Subcutaneous adipose tissue (tissue), 4 donors: ENCODE measurements around the gene SLC37A3. TPM values are rescaled to one million over a fixed set of nuclear protein-coding genes. Genes with fewer than 3 reads are reported as not detected.

Experiments used
- CTCF ChIP-seq: fragments of 450-650 bp; IDR thresholded peaks from one replicate; pipeline ENCODE4 v1.5.1; 2016; ENCODE audit warnings: low read depth, mild to moderate bottlenecking, control low read depth, antibody characterized with exemption, moderate library complexity
- small RNA-seq: library from RNA; depleted of rRNA; stranded (forward); fragments of <200 nt; gene quantifications from one replicate; pipeline ENCODE3, GENCODE V24; 2016
- total RNA-seq, 4 donors: library from RNA; depleted of rRNA; stranded (reverse); fragments of >200 nt; gene quantifications; one replicate each; pipeline ENCODE4 v1.1.0, GENCODE V29; 2016

SLC37A3 gene
- total RNA-seq, 4 donors from 2014 or later: 49.6 to 69.3 (median 59.6) TPM

- no peak for TF ChIP-seq CTCF
Measured at GRCh38 chr7:140287988-140288387, 110.3 kb downstream of the SLC37A3 start.

- no peak for TF ChIP-seq CTCF
Measured at GRCh38 chr7:140285938-140286337, 112.4 kb downstream of the SLC37A3 start.

GRCh38 chr7:140284062-140284461, 114.3 kb downstream of the SLC37A3 start:
- TF ChIP-seq CTCF: no peak

Small RNAs within 50 kb of the gene (small RNA-seq; reads per million reads assigned to genes)
- gene RNA5SP247 (not detected), gene RNA5SP248 (72.1 reads per million, percentile 97 among the genes with 10 or more reads in this experiment)

Other genes starting within 250 kb of the SLC37A3 start
- gene KDM7A, start 221.5 kb downstream of the SLC37A3 start, total RNA-seq: 10 to 100 TPM; 26.6 to 46.5 (median 39.2) TPM
- not detected for gene RAB19, start 5.5 kb upstream of the SLC37A3 start, total RNA-seq
- gene MKRN1, start 81.0 kb upstream of the SLC37A3 start, total RNA-seq: 10 to 100 TPM; 56.6 to 86.5 (median 77.8) TPM
- gene DENND2A, start 242.3 kb upstream of the SLC37A3 start, total RNA-seq: 10 to 100 TPM in 3 of 4 donors, 1 to 10 TPM in 1; 6.8 to 13.6 (median 10.6) TPM